ENCODE data around the gene JMJD8. TPM values are rescaled to one million over a fixed set of nuclear protein-coding genes. Genes with fewer than 3 reads are reported as not detected.

Gene JMJD8
- total and polyA plus RNA-seq, 2 donors: 28.3 to 91.4 TPM

- 13% methylated on average over 57 of the region's 57 CpGs for WGBS
- peaks cover 4% of the 10 kb centered on the region for H3K36me3 ChIP-seq (ENCODE audit: insufficient read depth)
- H3K4me1 ChIP-seq (ENCODE audit: insufficient read depth): peaks cover 2% of the 10 kb centered on the region
- no peak for DNase-seq (ENCODE audit: extremely low spot score)
- no peak overlapping the region for H3K27ac ChIP-seq (ENCODE audit: low read depth)
- peak overlapping the region; percentile 71 for H3K4me3 ChIP-seq (ENCODE audit: low read depth, low read length)
Observed at GRCh38 chr16:683396-684070, 601 bp downstream of the JMJD8 start.

DNA sequence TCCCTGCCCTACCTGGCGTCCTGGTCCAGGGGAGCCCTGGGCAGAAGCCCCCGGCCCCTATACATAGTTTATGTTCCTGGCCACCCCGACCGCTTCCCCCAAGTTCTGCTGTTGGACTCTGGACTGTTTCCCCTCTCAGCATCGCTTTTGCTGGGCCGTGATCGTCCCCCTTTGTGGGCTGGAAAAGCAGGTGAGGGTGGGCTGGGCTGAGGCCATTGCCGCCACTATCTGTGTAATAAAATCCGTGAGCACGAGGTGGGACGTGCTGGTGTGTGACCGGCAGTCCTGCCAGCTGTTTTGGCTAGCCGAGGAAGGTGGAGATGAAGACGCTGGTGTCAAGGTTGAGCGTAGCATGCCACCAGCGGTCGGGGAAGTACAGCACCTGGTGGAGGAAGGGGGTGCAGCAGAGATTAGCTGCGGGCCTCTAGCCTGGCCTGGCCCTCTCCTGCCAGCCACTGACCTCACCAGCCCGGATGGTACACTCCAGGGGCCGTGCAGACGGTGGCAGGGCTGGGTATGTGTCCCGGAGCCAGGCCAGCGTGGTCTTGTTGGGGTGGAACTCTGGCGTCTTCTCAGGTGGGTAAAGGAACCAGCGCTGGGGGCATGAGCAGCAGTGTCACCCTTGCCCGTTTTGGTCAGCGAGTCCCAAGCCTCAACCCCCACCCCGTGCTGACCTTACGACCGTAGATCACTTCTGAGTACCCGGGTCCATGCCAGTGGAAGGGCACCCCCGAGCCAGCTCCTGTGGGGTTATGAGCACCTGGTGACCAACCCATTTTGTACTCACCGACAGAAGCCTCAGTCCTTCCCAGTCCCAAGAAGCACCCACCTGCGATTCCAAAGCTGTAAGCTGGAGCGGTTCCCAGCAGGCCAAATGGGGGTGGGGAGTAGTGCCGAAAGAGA, 1.4 kb downstream of the JMJD8 start:
- H3K27ac ChIP-seq (ENCODE audit: low read depth): no peak overlapping the region
- peaks cover 2% of the 10 kb centered on the region for H3K4me1 ChIP-seq (ENCODE audit: insufficient read depth)
- no peak overlapping the region for H3K4me3 ChIP-seq (ENCODE audit: low read depth, low read length)
- H3K36me3 ChIP-seq (ENCODE audit: insufficient read depth): peaks cover 4% of the 10 kb centered on the region
- 83% methylated on average over 36 of the region's 36 CpGs for WGBS
- no peak for DNase-seq (ENCODE audit: extremely low spot score)

DNA sequence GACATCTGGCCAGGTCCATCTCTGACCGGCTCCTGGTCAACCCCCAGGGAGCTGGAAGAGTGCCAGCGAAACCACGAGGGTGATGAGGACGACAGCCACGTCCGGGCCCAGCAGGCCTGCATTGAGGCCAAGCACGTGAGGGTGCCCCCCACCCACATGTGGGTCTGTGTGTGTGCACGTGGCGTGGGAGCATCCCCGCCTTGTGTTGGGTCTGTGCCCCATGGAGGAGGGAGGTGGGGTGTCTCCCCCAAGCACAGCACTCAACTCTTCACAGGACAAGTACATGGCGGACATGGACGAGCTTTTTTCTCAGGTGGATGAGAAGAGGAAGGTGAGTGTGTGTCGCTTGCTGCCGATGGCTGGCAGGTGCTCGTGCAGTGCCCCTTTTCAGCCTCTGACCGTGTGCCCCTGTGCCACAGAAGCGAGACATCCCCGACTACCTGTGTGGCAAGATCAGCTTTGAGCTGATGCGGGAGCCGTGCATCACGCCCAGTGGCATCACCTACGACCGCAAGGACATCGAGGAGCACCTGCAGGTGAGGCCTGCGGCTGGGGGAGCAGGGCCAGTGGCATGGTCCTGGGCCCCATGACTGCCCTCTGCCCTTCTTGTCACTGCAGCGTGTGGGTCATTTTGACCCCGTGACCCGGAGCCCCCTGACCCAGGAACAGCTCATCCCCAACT, 2.2 kb downstream of the JMJD8 start:
- peaks cover 2% of the 10 kb centered on the region for H3K4me1 ChIP-seq (ENCODE audit: insufficient read depth)
- no peak overlapping the region for H3K4me3 ChIP-seq (ENCODE audit: low read depth, low read length)
- WGBS: 79% methylated on average over 28 of the region's 28 CpGs
- no peak overlapping the region for H3K27ac ChIP-seq (ENCODE audit: low read depth)
- H3K36me3 ChIP-seq (ENCODE audit: insufficient read depth): peaks cover 3% of the 10 kb centered on the region
- DNase-seq (ENCODE audit: extremely low spot score): no peak

- Histone ChIP-seq H3K4me3 (ENCODE audit: low read depth, low read length) (peak overlapping the region; percentile 82), H3K4me1 (ENCODE audit: insufficient read depth) (peaks cover 2% of the 10 kb centered on the region), H3K36me3 (ENCODE audit: insufficient read depth) (peaks cover 2% of the 10 kb centered on the region), H3K27ac (ENCODE audit: low read depth) (no peak overlapping the region)
- 44% methylated on average over 44 of the region's 44 CpGs for WGBS
- DNase-seq (ENCODE audit: extremely low spot score): no peak
Observed at GRCh38 chr16:680967-681745, 3.0 kb downstream of the JMJD8 start.

- no peak for DNase-seq (ENCODE audit: extremely low spot score)
- peaks cover 2% of the 10 kb centered on the region for H3K4me1 ChIP-seq (ENCODE audit: insufficient read depth)
- peaks cover 2% of the 10 kb centered on the region for H3K36me3 ChIP-seq (ENCODE audit: insufficient read depth)
- under 1% methylated on average over 38 of the region's 38 CpGs for WGBS
- H3K27ac ChIP-seq (ENCODE audit: low read depth): peak overlapping the region; percentile 53
- peak overlapping the region; percentile 82 for H3K4me3 ChIP-seq (ENCODE audit: low read depth, low read length)
Observed at GRCh38 chr16:680625-680945, 3.5 kb downstream of the JMJD8 start.

DNA sequence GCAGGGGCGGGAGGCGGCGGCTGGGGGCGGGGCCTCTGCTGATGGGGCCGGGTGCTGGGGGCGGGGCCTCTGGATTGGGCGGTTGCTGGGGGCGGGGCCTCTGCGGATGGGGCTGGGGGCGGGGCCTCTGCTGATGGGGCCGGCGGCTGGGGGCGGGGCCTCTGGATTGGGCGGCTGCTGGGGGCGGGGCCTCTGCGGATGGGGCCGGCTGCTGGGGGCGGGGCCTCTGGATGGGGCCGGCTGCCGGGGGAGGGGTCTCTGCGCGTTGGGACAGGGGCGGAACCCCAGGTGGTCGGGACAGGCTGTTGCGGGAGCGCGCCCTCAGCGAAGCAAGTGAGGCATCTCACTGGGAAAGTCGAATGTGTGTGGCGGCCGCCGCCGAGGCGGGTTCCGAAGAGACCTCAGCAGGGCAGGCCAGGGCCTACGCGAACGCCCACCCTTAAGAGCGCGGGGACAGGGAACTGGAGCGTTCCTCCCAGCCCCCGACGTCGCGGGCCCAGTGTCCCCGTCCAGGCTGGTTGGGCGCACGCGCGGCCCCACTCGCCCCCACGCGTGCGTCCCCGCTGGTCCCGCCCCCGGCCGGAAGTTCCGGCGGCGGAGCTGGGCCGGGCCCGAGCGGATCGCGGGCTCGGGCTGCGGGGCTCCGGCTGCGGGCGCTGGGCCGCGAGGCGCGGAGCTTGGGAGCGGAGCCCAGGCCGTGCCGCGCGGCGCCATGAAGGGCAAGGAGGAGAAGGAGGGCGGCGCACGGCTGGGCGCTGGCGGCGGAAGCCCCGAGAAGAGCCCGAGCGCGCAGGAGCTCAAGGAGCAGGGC, 4.1 kb downstream of the JMJD8 start, which contains the start of gene STUB1:
Gene STUB1, plus strand, starts transcription at position 597 of the 811 bp plus-strand sequence. Its CDS starts 116 bp downstream, at position 713.
- Histone ChIP-seq H3K4me1 (ENCODE audit: insufficient read depth) (peaks cover 2% of the 10 kb centered on the region), H3K36me3 (ENCODE audit: insufficient read depth) (peaks cover 2% of the 10 kb centered on the region), H3K27ac (ENCODE audit: low read depth) (peak within 1 kb of the TSS; percentile 91), H3K4me3 (ENCODE audit: low read depth, low read length) (peak within 1 kb of the TSS; percentile 82)
- DNase-seq (ENCODE audit: extremely low spot score): peak; percentile 55
- WGBS: 2% methylated on average over 90 of the region's 91 CpGs

- Histone ChIP-seq H3K27ac (ENCODE audit: low read depth) (no peak overlapping the region), H3K4me1 (ENCODE audit: insufficient read depth) (peaks cover 2% of the 10 kb centered on the region), H3K4me3 (ENCODE audit: low read depth, low read length) (peak overlapping the region; percentile 28), H3K36me3 (ENCODE audit: insufficient read depth) (peaks cover 2% of the 10 kb centered on the region)
- DNase-seq (ENCODE audit: extremely low spot score): no peak
- 22% methylated on average over 52 of the region's 52 CpGs for WGBS
Observed at GRCh38 chr16:678858-679813, 5.0 kb downstream of the JMJD8 start.

- H3K27ac ChIP-seq (ENCODE audit: low read depth): no peak overlapping the region
- WGBS: 83% methylated on average over 21 of the region's 21 CpGs
- no peak overlapping the region for H3K4me3 ChIP-seq (ENCODE audit: low read depth, low read length)
- peaks cover under 1% of the 10 kb centered on the region for H3K4me1 ChIP-seq (ENCODE audit: insufficient read depth)
- peaks cover 2% of the 10 kb centered on the region for H3K36me3 ChIP-seq (ENCODE audit: insufficient read depth)
- no peak for DNase-seq (ENCODE audit: extremely low spot score)
Observed at GRCh38 chr16:678209-678857, 5.8 kb downstream of the JMJD8 start.

DNA sequence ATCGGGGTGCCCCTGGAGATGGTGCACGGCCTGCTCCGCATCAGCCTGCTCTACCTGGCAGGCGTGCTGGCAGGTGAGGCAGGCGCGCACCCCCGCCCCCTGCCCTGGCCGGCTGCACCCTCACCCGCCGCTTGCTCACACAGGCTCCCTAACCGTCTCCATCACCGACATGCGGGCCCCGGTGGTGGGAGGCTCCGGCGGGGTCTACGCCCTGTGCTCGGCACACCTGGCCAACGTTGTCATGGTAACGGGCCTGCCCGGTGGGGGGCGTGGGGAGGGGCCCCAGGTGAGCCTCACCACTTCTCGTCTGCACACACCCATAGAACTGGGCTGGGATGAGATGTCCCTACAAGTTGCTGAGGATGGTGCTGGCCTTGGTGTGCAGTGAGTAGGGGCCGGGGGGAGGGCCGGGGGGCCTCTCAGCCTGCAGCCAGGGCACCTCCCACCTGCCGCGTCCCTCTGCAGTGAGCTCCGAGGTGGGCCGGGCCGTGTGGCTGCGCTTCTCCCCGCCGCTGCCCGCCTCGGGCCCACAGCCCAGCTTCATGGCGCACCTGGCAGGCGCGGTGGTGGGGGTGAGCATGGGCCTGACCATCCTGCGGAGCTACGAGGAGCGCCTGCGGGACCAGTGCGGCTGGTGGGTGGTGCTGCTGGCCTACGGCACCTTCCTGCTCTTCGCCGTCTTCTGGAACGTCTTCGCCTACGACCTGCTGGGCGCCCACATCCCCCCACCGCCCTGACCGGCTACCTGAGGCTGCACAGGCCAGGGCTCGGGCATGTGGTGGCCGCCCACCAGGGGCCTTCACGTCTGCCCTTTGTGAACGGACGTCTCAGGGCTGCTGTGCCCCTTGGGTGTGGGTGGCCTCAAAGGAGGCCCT, 6.6 kb downstream of the JMJD8 start:
- 47% methylated on average over 57 of the region's 57 CpGs for WGBS
- H3K27ac ChIP-seq (ENCODE audit: low read depth): no peak overlapping the region
- no peak for DNase-seq (ENCODE audit: extremely low spot score)
- no peak overlapping the region for H3K4me3 ChIP-seq (ENCODE audit: low read depth, low read length)
- no peaks in the 10 kb centered on the region for H3K4me1 ChIP-seq (ENCODE audit: insufficient read depth)
- H3K36me3 ChIP-seq (ENCODE audit: insufficient read depth): peaks cover under 1% of the 10 kb centered on the region

DNA sequence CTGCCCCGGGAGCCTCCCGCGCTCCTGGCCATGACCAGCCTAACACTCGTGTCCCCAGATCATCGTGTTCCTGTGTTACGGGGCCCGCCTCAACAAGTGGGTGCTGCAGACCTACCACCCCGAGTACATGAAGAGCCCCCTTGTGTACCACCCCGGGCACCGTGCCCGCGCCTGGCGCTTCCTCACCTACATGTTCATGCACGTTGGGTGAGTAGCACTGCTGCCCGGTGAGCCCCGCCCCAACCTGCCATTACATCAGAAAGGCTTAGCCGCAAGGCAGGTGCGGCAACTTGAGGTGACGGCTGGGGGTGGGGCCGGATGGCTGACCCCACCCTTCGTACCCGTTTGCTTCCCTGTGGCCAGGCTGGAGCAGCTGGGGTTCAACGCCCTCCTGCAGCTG, 7.2 kb downstream of the JMJD8 start:
- peak; percentile 64 for DNase-seq (ENCODE audit: extremely low spot score)
- WGBS: 63% methylated on average over 23 of the region's 23 CpGs
- no peak overlapping the region for H3K27ac ChIP-seq (ENCODE audit: low read depth)
- H3K36me3 ChIP-seq (ENCODE audit: insufficient read depth): no peaks in the 10 kb centered on the region
- no peak overlapping the region for H3K4me3 ChIP-seq (ENCODE audit: low read depth, low read length)
- no peaks in the 10 kb centered on the region for H3K4me1 ChIP-seq (ENCODE audit: insufficient read depth)

DNA sequence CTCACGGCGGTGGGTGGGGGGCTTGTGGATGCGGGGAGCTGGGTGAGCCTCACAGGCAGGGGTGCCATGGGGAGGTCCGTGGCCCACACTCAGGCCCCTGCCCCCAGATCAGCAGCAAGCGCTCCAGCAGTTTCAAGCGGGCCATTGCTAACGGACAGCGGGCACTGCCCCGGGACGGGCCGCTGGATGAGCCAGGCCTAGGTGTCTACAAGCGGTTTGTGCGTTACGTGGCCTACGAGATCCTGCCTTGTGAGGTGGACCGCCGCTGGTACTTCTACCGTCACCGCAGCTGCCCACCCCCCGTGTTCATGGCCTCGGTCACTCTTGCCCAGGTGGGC, 7.6 kb downstream of the JMJD8 start:
- H3K36me3 ChIP-seq (ENCODE audit: insufficient read depth): no peaks in the 10 kb centered on the region
- H3K4me1 ChIP-seq (ENCODE audit: insufficient read depth): no peaks in the 10 kb centered on the region
- H3K4me3 ChIP-seq (ENCODE audit: low read depth, low read length): no peak overlapping the region
- no peak overlapping the region for H3K27ac ChIP-seq (ENCODE audit: low read depth)
- no peak for DNase-seq (ENCODE audit: extremely low spot score)
- WGBS: 88% methylated on average over 21 of the region's 21 CpGs
